ENCODE measurements around the gene GSAP.

GRCh38 chr7:77434570-77435275, 18.6 kb upstream of the GSAP start:
- TF ChIP-seq POLR2A (IDR thresholded peaks at IDR 0.05; ENCODE audit: low read depth) (no peak), POLR2AphosphoS5 (IDR thresholded peaks at IDR 0.05) (no peak), CTCF (IDR thresholded peaks at IDR 0.05) (no peak)

Data from esophagus muscularis mucosa (tissue), 3 donors.